ENCODE results near the gene CSF3. TPM values are rescaled to one million over a fixed set of nuclear protein-coding genes. Genes with fewer than 3 reads are reported as not detected.
"Not testable (repeated sequence)": the region's sequence is repeated elsewhere in the genome, so short reads cannot be mapped to it uniquely, and the experiment has no call there.

CSF3 gene
- total RNA-seq, 2 donors from 2014 or later: 1.2 TPM; not detected in 1

DNA sequence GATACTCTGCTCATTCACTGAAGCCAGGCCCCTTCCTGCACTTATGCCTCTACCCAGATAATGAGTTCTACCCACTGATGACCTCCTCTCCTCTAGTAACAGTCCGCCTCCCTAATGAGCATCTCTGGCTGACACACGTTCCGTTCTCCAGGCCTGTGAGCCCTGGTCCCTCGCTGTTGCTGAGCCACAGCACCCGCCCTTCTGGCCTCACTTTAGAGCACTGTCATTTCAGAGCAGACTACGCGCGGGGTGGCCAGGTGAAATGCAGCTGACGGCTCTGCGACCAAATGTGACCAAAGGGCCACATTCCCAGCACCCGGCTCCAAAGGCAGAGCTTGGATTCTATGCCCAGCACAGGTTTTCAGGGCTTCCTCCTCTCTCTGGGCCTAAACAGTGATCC, 20.8 kb upstream of the CSF3 start:
- ATAC-seq: no peak
- DNase-seq: no peak
- intact Hi-C loops (cut with DNase I): no loop called here

DNA sequence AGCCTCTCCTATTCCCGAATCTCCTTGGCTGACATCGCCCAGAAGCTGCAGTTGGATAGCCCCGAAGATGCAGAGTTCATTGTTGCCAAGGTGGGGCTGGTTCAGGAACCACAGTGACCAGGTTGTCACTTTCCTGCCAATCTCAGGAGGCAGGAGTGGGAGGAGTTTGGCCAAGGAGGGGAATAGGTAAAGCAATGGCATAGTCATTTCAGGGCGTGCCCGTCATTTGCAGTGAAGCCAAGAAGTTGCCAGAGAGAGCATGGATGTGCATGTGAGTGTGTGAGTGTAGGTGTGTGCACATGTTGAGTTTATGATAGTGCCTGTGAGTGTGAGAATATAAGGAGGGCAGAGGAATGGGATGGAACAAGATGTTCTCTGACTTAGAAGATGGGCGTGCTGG, 19.8 kb upstream of the CSF3 start:
- intact Hi-C loops (cut with DNase I): no loop called here
- DNase-seq: no peak
- ATAC-seq: no peak

DNA sequence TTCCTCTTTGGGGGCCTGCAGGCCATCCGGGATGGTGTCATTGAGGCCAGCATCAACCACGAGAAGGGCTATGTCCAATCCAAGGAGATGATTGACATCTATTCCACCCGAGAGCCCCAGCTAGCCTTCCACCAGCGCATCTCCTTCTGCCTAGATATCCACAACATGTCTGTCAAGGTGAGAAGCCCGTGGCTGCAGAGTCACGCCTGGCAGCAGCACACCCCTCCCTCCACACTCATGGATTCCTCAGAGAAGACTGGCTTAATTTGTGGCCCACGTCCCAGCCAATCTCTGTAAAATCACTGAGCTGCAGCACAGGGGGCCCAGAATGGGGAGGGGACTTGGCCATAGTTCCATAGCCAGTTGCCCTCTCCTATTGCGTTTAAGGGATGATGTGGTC, 19.1 kb upstream of the CSF3 start:
- intact Hi-C loops (cut with DNase I): no loop called here
- ATAC-seq: no peak
- DNase-seq: no peak

DNA sequence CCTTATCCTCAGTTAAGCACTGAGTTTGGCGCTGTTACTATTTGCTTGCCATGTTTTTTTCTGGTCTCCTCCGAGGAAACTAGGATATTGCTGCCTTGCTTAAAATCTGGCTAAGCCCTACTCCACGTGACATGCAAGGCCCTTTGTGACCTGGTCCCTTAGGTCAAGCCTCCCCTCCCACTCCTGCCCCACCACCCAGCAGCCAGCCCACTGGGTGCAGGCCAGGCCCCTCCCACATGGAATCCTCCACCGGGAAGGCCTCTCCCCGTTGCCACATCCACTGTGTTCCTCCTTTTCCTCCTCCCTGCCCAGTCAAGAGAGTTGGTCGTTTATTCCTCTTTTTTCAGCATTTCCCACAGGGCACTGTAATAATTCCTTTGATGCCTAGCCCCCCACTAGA, 18.4 kb upstream of the CSF3 start:
- intact Hi-C loops (cut with DNase I): no loop called here
- peak; percentile 66 to 85 for ATAC-seq

DNA sequence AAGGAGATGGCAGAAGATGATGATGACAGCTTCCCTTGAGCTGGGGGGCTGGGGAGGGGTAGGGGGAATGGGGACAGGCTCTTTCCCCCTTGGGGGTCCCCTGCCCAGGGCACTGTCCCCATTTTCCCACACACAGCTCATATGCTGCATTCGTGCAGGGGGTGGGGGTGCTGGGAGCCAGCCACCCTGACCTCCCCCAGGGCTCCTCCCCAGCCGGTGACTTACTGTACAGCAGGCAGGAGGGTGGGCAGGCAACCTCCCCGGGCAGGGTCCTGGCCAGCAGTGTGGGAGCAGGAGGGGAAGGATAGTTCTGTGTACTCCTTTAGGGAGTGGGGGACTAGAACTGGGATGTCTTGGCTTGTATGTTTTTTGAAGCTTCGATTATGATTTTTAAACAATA, 17.7 kb upstream of the CSF3 start:
- peak in 1 of 2 donors; percentile 10 for ATAC-seq
- intact Hi-C loops (cut with DNase I): no loop called here
- DNase-seq: no peak

More for the DNA sequence above, 18.4 kb upstream of the CSF3 start:
- peak; percentile 47 for DNase-seq

DNA sequence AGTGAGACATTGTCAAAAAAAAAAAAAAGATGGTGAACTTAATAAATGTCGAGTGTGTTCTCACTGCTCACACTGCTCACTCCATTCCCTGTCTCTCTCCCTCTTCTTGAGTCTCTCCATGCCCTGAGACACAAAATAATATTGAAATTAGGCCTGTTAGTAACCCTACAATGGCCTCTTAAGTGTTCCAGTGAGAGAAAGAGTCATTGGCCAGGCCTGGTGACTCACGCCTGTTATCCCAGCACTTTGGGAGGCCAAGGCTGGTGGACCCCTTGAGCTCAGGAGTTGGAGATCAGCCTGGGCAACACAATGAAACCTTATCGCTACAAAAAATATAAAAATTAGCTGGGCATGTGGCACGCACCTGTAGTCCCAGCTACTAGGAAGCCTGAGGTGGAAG, 16.2 kb upstream of the CSF3 start:
- ATAC-seq (no peak), DNase-seq (no peak)
- intact Hi-C loops (cut with DNase I): no loop called here

DNA sequence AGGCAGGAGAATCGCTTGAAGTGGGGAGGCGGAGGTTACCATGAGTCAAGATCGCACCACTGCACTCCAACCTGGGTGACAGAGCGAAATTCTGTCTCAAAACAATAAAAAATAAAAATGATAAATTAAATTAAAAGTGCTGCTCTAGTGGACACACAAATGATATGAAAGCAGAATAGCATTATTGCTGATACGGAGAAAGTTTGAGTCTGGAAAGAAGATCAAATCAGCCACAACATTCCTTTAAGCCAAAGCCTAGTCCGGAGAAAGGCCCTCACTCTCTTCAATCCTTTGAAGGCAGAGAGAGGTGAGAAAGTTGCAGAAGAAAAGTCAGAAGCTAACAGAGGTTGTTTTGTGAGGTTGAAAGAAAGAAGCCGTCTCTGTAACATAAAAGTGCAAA, 15.1 kb upstream of the CSF3 start:
- DNase-seq: no peak
- no peak for ATAC-seq
- intact Hi-C loops (cut with DNase I): no loop called here

DNA sequence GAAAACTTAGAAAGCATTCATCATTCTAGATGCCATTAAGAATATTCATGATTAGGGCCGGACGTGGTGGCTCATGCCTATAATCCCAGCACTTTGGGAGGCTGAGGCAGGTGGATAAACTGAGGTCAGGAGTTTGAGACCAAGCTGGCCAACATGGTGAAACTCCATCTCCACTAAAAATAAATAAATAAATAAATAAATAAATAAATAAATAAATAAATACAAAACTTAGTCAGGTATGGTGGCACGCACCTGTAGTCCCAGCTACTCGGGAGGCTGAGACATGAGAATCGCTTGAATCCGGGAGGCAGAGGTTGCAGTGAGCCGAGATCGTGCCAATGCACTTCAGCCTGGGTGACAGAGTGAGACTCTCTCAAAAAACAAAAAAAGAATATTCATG, 13.9 kb upstream of the CSF3 start:
- intact Hi-C loops (cut with DNase I); ATAC-seq; DNase-seq: not testable (repeated sequence)

DNA sequence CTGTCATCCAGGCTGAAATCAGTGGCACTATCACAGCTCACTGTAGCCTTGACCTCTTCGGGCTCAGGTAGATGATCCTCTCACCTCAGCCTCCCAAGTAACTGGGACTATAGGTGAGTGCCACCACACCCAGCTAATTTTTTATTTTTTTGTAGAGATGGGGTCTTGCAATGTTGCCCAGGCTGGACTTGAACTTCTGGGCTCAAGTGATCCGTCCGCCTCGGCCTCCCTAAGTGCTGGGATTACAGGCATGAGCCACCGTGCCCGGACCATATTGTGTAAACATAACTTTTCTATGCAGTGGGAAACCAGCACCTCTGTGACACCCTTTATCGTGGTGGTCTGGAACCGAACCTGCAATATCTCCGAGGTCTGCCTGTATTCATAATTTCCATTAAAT, 11.2 kb upstream of the CSF3 start:
- ATAC-seq: no peak
- no peak for DNase-seq
- intact Hi-C loops (cut with DNase I): no loop called here

DNA sequence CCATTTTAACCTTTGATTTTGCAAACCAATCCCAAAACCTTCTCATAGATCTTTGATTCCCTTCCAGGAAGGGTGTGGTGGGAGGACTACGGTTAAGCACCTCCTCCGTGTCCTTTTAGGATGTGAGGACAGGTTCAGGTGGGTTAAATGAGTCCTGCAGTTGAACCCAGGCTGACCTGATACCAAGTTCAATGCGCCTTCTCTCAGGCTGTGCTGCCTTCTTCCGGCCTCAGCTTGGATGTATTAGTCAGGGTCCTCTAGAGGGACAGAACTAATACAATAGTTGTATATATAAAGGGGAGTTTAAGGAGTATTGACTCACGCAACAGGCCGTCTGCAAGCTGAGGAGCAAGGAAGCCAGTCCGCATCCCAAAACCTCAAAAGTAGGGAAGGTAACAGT, 10.5 kb upstream of the CSF3 start:
- intact Hi-C loops (cut with DNase I): no loop called here
- DNase-seq: no peak
- no peak for ATAC-seq

DNA sequence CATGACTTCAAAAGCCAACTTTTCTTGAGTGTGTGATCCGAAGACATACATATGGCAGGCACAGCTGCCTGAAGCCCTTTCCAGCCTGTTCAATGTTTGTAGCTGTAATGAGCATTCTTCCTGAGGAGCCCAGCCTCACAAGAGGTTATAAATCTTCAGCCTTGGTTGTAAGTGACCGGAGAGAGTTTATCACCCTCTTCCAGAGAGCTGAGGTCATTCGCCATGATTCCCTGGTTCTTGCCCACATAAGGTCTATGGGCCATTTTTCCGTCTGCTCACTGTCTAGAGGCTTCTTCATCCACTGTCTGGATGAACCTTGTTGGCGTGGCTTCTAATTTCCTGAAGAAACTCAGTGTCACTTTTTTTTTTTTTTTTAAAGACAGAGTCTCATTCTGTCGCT, 9.7 kb upstream of the CSF3 start:
- DNase-seq: no peak
- ATAC-seq: no peak
- intact Hi-C loops (cut with DNase I): no loop called here

DNA sequence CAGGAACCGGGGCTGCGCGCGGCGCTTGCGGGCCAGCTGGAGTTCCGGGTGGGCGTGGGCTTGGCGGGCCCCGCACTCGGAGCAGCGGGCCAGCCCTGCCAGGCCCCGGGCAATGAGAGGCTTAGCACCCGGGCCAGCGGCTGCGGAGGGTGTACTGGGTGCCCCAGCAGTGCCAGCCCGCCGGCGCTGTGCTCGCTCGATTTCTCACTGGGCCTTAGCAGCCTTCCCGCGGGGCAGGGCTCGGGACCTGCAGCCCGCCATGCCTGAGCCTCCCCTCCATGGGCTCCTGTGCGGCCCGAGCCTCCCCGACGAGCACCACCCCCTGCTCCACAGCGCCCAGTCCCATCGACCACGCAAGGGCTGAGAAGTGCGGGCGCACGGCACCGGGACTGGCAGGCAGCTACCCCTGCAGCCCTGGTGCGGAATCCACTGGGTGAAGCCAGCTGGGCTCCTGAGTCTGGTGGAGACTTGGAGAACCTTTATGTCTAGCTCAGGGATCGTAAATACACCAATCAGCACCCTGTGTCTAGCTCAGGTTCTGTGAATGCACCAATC, 4.2 kb upstream of the CSF3 start:
- ATAC-seq, DNase-seq: not testable (repeated sequence)
- intact Hi-C loops (cut with DNase I): loop anchor here (5.0 to 10.0 kb wide), 4 partner anchors 101 to 274 kb away; partner anchors contain the start of gene CDC6 (in 1 of the 2)

DNA sequence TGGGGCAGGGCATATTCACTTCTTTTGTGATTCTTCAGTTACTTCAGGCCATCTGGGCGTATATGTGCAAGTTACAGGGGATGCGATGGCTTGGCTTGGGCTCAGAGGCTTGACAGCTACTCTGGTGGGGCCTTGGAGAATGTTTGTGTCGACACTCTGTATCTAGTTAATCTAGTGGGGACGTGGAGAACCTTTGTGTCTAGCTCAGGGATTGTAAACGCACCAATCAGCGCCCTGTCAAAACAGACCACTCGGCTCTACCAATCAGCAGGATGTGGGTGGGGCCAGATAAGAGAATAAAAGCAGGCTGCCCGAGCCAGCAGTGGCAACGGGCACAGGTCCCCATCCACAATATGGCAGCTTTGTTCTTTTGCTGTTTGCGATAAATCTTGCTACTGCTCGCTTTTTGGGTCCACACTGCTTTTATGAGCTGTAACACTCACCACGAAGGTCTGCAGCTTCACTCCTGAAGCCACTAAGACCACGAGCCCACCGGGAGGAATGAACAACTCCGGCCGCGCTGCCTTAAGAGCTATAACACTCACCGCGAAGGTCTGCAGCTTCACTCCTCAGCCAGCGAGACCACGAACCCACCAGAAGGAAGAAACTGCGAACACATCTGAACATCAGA, 3.1 kb upstream of the CSF3 start:
- not testable (repeated sequence) for ATAC-seq, DNase-seq
- intact Hi-C loops (cut with DNase I): loop anchor here (5.0 to 10.0 kb wide), 4 partner anchors 100 to 273 kb away; partner anchors contain the start of gene CDC6 (in 1 of the 2)

DNA sequence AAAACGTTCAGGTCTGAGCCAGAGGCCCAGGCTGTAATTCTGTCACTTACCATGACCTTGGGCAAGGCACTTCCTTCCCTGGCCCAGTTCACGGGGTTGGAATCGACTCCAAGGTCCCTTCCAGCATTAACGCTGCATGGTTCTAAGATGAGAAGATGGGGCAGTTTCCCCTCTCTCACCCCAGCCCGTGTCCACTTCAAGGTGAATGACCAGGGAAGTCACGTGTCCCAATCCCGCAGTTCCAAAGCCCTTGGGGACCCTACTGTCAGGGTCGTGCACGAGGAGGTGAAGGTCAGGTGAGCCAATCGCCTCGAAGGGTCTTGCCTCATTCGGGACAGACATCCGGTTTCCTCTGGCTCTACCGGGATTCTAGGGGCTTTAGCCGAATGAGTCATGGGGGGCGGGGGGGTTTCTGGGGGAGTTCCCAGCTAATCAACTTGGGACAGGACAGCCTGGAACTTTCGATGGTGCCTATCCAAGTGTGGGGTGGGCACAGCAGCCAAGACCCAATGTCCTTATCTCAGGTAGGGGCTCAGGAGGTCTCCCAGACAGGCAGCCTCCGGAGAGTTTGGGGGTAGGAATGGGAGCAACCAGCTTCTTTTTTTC, 762 bp upstream of the CSF3 start:
- ATAC-seq (peak in 1 of 2 donors; percentile 12), DNase-seq (peak; percentile 51)
- intact Hi-C loops (cut with DNase I): loop anchor here (5.0 to 10.0 kb wide), 4 partner anchors 98 to 270 kb away; partner anchors contain the start of gene CDC6 (in 1 of the 2)

DNA sequence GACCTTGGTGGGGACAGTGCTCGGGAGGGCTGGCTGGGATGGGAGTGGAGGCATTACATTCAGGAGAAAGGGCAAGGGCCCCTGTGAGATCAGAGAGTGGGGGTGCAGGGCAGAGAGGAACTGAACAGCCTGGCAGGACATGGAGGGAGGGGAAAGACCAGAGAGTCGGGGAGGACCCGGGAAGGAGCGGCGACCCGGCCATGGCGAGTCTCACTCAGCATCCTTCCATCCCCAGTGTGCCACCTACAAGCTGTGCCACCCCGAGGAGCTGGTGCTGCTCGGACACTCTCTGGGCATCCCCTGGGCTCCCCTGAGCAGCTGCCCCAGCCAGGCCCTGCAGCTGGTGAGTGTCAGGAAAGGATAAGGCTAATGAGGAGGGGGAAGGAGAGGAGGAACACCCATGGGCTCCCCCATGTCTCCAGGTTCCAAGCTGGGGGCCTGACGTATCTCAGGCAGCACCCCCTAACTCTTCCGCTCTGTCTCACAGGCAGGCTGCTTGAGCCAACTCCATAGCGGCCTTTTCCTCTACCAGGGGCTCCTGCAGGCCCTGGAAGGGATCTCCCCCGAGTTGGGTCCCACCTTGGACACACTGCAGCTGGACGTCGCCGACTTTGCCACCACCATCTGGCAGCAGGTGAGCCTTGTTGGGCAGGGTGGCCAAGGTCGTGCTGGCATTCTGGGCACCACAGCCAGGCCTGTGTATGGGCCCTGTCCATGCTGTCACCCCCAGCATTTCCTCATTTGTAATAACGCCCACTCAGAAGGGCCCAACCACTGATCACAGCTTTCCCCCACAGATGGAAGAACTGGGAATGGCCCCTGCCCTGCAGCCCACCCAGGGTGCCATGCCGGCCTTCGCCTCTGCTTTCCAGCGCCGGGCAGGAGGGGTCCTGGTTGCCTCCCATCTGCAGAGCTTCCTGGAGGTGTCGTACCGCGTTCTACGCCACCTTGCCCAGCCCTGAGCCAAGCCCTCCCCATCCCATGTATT, 1.1 kb downstream of the CSF3 start:
- intact Hi-C loops (cut with DNase I): loop anchor here (5.0 to 10.0 kb wide), 3 partner anchors 161 to 269 kb away; partner anchors contain the start of genes CDC6 (in 1 of the 2) and RAPGEFL1 (in 1 of the 2)
- ATAC-seq: no peak
- no peak for DNase-seq

DNA sequence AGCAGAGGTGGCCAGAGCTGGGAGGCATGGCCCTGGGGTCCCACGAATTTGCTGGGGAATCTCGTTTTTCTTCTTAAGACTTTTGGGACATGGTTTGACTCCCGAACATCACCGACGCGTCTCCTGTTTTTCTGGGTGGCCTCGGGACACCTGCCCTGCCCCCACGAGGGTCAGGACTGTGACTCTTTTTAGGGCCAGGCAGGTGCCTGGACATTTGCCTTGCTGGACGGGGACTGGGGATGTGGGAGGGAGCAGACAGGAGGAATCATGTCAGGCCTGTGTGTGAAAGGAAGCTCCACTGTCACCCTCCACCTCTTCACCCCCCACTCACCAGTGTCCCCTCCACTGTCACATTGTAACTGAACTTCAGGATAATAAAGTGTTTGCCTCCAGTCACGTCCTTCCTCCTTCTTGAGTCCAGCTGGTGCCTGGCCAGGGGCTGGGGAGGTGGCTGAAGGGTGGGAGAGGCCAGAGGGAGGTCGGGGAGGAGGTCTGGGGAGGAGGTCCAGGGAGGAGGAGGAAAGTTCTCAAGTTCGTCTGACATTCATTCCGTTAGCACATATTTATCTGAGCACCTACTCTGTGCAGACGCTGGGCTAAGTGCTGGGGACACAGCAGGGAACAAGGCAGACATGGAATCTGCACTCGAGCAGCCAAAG, 2.3 kb downstream of the CSF3 start:
- ATAC-seq: no peak

DNA sequence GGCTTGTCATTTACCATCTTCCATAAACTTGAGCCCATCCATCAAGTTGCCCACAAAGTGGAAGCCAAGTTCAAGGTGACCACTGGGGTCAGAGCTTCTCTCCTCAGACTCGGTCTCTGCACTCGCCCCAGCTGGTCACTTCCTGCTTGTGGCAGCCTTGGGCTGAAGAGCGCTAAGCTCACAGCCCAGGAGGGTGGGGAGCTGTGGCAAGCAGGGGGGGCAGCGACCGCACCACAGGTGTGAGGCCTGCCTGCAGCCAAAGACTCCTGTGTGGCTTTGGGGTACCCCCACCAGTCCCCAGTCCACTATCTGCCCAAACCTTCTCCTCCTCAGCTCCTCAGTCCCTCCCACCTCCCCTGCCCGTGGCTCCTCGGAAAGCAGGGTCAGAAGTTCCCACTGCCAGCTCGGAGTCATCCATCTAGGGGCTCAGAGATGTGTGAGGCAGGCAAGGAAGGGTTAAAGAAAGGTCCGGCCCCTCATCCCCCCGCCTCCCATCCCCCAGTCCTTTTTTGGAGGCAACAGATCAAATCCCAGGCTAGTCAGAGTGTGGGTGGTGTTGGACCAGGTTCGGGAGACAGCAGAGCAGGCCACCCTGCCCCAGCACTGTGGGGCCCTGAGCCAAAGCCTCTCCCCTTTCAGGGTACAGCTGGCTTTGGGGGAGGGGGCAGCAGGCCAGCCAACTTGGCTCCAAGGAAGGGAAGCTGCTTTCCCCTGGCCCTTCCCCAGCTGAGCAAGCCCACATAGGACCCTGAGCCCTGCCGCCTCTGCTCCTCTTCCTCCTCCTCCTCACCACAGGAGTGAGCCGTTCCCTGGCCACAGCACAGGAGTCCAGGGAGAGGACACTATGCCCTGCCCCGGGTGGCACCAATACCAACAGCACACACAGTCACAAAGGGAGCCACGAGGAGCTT, 3.2 kb downstream of the CSF3 start:
- peak; percentile 32 to 39 for ATAC-seq
- DNase-seq: peak; percentile 63
- intact Hi-C loops (cut with DNase I): loop anchor here (5.0 to 10.0 kb wide), 3 partner anchors 159 to 266 kb away; partner anchors contain the start of genes CDC6 (in 1 of the 2) and RAPGEFL1 (in 1 of the 2)

More for the DNA sequence above, 2.3 kb downstream of the CSF3 start:
- DNase-seq: peak; percentile 48
- intact Hi-C loops (cut with DNase I): loop anchor here (5.0 to 10.0 kb wide), 3 partner anchors 160 to 267 kb away; partner anchors contain the start of genes CDC6 (in 1 of the 2) and RAPGEFL1 (in 1 of the 2)

Measured in left cardiac atrium (tissue), 4 donors.